Stimulated activated memory B cell treated with anti-CD40 and anti-IgM and Interleukin-4, amounts not matched to agents 10 μg/mL and 1 μg/mL and 100 μg/mL, for 72 hours (primary cell): ENCODE measurements around the gene TICRR.

ENCODE experiments used
- ATAC-seq: fragments of 150-1000 bp; cut with Tn5 transposase; 2 replicates; pipeline ENCODE4 v1.10.0; 2021
- H3K27ac Mint-ChIP-seq: one replicate; pipeline ENCODE4 v1.8.0; 2022; ENCODE audit warnings: mild to moderate bottlenecking, mixed read lengths
- H3K27me3 Mint-ChIP-seq: one replicate; pipeline ENCODE4 v1.8.0; 2022; ENCODE audit warnings: mixed read lengths
- H3K36me3 Mint-ChIP-seq: one replicate; pipeline ENCODE4 v1.8.0; 2022; ENCODE audit warnings: mixed read lengths
- H3K4me1 Mint-ChIP-seq: one replicate; pipeline ENCODE4 v1.8.0; 2022; ENCODE audit warnings: mixed read lengths
- H3K4me3 Mint-ChIP-seq: one replicate; pipeline ENCODE4 v1.8.0; 2022; ENCODE audit warnings: mild to moderate bottlenecking, moderate library complexity, mixed read lengths
- H3K9me3 Mint-ChIP-seq: one replicate; pipeline ENCODE4 v1.8.0; 2022; ENCODE audit warnings: mixed read lengths

The TICRR gene

GRCh38 chr15:89667706-89667960 is 92.4 kb downstream of the TICRR start:
- Mint-ChIP-seq H3K36me3 (no peaks in the 10 kb centered on the region), H3K4me1 (no peaks in the 10 kb centered on the region), H3K27ac (no peak overlapping the region), H3K9me3 (peaks cover 3% of the 10 kb centered on the region), H3K4me3 (no peak overlapping the region), H3K27me3 (peaks cover 45% of the 10 kb centered on the region)
- ATAC-seq, result no peak

- H3K4me3 Mint-ChIP-seq, result no peak overlapping the region
- no peak for ATAC-seq
- no peaks in the 10 kb centered on the region for H3K36me3 Mint-ChIP-seq
- H3K9me3 Mint-ChIP-seq, result peaks cover 3% of the 10 kb centered on the region
- peaks cover 40% of the 10 kb centered on the region for H3K27me3 Mint-ChIP-seq
- H3K27ac Mint-ChIP-seq, result no peak overlapping the region
- H3K4me1 Mint-ChIP-seq, result no peaks in the 10 kb centered on the region
Measured at GRCh38 chr15:89668171-89668570, 92.9 kb downstream of the TICRR start.

DNA sequence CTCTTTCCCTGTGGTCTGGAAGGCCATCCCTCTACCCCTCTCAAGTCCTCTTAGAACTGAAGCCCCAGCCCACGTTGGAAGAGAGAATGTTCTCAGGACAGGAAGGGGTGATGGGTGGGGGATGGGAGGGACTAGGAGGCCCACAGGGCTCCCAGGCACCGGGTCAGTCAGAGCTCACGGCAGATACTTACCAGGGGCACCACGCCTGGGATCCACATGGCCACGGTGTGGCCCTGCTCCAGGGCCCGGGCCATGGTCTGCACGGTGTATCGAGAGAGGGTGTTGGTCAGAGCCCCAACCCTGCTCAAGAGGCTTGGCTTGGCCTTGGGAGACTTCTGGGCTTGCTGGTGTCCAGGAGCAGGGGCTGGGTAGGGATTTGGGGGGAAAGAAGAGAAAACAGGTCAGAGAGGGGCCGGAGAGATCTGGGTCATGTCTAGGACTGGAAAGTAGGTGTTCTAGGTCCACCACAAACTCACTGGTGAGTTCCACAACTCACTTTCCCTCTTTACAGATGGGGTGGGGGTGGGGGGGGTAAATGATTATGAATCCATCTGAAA is 94.1 kb downstream of the TICRR start:
- no peaks in the 10 kb centered on the region for H3K4me1 Mint-ChIP-seq
- H3K4me3 Mint-ChIP-seq, result no peak overlapping the region
- no peak overlapping the region for H3K27ac Mint-ChIP-seq
- no peak for ATAC-seq
- H3K27me3 Mint-ChIP-seq, result peaks cover 42% of the 10 kb centered on the region
- H3K9me3 Mint-ChIP-seq, result peaks cover 6% of the 10 kb centered on the region
- no peaks in the 10 kb centered on the region for H3K36me3 Mint-ChIP-seq

GRCh38 chr15:89669941-89670340 is 94.7 kb downstream of the TICRR start:
- peaks cover 37% of the 10 kb centered on the region for H3K27me3 Mint-ChIP-seq
- no peaks in the 10 kb centered on the region for H3K36me3 Mint-ChIP-seq
- no peak overlapping the region for H3K4me3 Mint-ChIP-seq
- peaks cover 6% of the 10 kb centered on the region for H3K9me3 Mint-ChIP-seq
- no peak overlapping the region for H3K27ac Mint-ChIP-seq
- H3K4me1 Mint-ChIP-seq, result no peaks in the 10 kb centered on the region
- ATAC-seq, result no peak

GRCh38 chr15:89670971-89671560 is 95.8 kb downstream of the TICRR start:
- Mint-ChIP-seq H3K4me1 (no peaks in the 10 kb centered on the region), H3K27ac (no peak overlapping the region), H3K36me3 (no peaks in the 10 kb centered on the region), H3K4me3 (no peak overlapping the region), H3K9me3 (peaks cover 6% of the 10 kb centered on the region), H3K27me3 (peaks cover 31% of the 10 kb centered on the region)
- no peak for ATAC-seq

DNA sequence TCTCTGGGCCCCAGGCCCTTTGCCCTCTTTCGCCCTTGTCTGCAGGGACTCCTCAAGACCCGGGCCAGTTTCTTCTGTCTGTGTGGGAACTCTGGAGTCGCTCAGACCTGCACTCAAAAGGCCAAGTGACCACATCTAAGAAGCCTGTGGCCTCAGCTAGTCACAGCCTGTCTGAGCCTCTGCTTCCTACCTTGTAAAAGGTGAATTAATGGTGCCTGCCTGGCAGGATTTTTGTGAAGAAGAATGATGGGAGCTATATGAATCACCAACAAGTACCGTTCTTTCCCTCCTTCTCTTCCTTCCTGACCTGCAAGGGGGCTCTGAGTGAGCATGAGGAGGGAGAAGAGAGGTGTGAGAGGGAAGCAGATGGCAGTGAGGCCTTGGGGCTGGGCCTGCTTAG is 96.4 kb downstream of the TICRR start:
- Mint-ChIP-seq H3K4me3 (no peak overlapping the region), H3K27me3 (peaks cover 25% of the 10 kb centered on the region), H3K36me3 (no peaks in the 10 kb centered on the region), H3K4me1 (no peaks in the 10 kb centered on the region), H3K9me3 (peaks cover 6% of the 10 kb centered on the region), H3K27ac (no peak overlapping the region)
- no peak for ATAC-seq

DNA sequence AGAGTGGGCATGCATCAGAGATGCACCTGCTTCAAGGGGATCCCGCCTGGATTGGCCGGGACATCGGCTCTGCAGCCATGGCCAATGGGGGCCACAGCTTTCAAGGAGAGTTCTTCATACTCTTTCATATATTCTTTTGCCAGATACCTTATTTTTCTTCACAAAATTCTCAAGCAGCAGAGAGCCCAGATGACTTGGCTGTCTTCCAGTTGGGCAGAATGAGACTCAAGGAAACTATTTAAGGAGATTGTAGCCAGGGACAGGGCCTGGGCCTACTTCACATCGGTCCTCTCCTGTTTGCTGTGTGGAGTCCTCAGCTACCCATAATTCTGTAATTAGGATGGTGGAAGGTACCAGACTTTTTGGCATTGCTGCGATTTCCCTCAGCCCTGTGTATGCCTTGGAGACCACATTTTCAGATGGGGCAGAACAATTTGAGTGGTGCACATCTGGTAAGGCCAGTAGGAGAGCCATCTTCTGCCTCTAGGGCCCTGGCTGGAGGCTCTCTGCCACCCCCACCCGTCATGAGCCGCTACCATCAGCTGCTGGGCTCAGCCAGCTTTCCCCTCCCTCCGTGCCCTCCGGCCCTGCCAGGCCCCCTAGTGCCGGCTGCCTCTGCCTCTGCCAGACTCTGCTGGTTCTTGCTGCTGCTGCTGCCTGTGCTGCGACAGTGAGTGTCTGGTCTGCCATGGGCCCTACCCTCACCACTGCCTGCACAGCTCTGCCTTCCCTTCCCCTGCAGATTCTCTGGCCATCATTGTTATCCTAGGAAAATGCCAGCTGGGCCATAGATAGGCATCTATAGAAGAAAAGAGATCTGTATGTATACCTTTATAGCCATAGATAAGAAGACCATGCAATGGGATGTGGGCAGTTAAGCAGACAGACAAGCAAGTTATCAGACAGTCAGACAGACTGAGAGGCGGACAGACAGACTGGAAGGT is 97.2 kb downstream of the TICRR start:
- H3K9me3 Mint-ChIP-seq, result peaks cover 6% of the 10 kb centered on the region
- no peaks in the 10 kb centered on the region for H3K36me3 Mint-ChIP-seq
- no peak for ATAC-seq
- no peaks in the 10 kb centered on the region for H3K4me1 Mint-ChIP-seq
- H3K27ac Mint-ChIP-seq, result no peak overlapping the region
- H3K27me3 Mint-ChIP-seq, result peaks cover 17% of the 10 kb centered on the region
- no peak overlapping the region for H3K4me3 Mint-ChIP-seq

DNA sequence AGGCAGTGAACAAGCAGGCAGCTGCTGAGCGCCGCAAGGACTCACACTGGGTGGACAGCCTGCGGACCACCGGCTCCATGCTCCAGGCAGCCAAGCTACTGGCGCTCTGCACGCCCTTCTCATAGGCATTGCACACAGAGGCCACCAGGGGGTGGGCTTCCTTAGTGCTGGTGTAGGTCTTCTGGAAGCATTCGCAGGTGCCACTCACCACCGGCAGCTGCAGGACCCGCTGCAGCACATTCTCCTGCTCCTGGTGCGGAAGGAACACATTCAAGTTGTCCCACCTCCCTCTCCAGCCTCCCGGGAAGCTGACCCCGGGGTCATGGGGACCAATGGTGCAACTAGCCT is 97.9 kb downstream of the TICRR start:
- no peak overlapping the region for H3K4me3 Mint-ChIP-seq
- no peak for ATAC-seq
- no peak overlapping the region for H3K27ac Mint-ChIP-seq
- peaks cover 4% of the 10 kb centered on the region for H3K9me3 Mint-ChIP-seq
- no peaks in the 10 kb centered on the region for H3K36me3 Mint-ChIP-seq
- no peaks in the 10 kb centered on the region for H3K4me1 Mint-ChIP-seq
- H3K27me3 Mint-ChIP-seq, result peaks cover 11% of the 10 kb centered on the region

DNA sequence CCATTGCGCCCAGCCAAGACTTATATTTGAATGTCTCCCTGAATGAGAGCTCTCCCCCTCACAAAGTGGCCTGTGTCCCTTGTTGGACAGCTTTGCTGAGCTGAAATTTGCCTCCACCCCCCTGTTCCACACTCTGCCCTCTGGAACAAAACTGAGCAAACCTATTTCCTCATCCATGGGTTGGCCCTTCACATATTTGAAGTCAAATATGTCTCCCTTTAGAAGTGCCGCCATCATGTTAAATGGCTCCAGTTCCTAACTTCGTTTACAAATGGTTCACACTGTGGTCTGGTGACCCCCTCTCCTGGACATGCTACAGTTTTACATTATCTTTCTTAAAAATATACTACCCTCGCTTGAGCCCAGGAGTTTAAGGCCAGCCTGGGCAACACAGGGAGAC is 99.3 kb downstream of the TICRR start:
- H3K27me3 Mint-ChIP-seq, result peaks cover 8% of the 10 kb centered on the region
- ATAC-seq, result no peak
- H3K4me1 Mint-ChIP-seq, result no peaks in the 10 kb centered on the region

DNA sequence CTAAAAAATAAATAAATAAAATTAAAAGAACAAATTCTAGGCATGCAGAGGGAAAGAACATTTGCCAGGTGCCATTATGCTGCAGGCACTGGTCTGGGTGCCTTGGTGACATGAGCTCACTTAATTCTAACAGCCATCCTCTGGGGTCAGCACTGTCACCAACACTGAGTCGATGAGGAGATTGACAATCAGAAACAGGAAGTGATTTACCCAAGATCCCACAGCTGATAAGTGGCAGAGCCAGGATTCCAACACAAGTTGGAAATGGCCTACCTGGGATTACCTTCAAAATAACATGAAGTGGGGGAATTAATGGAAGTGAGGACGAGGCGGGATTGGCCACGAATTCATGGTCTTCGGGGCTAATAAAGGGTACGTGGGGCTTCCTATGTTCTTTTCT is 100.3 kb downstream of the TICRR start:
- Mint-ChIP-seq H3K27me3 (peaks cover 8% of the 10 kb centered on the region), H3K36me3 (no peaks in the 10 kb centered on the region), H3K4me1 (no peaks in the 10 kb centered on the region), H3K27ac (no peak overlapping the region), H3K9me3 (peaks cover 3% of the 10 kb centered on the region), H3K4me3 (no peak overlapping the region)
- ATAC-seq, result no peak

More for the DNA sequence above, 99.3 kb downstream of the TICRR start:
- H3K36me3 Mint-ChIP-seq, result no peaks in the 10 kb centered on the region
- no peak overlapping the region for H3K27ac Mint-ChIP-seq
- H3K4me3 Mint-ChIP-seq, result no peak overlapping the region
- peaks cover 3% of the 10 kb centered on the region for H3K9me3 Mint-ChIP-seq

- Mint-ChIP-seq H3K27ac (no peak overlapping the region), H3K9me3 (peaks cover 3% of the 10 kb centered on the region), H3K4me1 (no peaks in the 10 kb centered on the region), H3K36me3 (peaks cover 6% of the 10 kb centered on the region), H3K27me3 (peaks cover 8% of the 10 kb centered on the region), H3K4me3 (no peak overlapping the region)
- ATAC-seq, result no peak
Measured at GRCh38 chr15:89677381-89677780, 102.1 kb downstream of the TICRR start.
